Smooth muscle cell (in vitro differentiated cells): Measurements from ENCODE around the gene CUX1. TPM values are rescaled to one million over a fixed set of nuclear protein-coding genes. Genes with fewer than 3 reads are reported as not detected.

Source experiments
- DNase-seq: peaks from one replicate; lab custom pipeline; 2025; ENCODE audit not compliant: unreplicated experiment; lab: John Stamatoyannopoulos, UW
- H2AFZ ChIP-seq: fragments of 200-600 bp; sonication (generic); 2 replicates; pipeline ENCODE4 v1.6.0; 2016; ENCODE audit warnings: antibody characterized with exemption, low read depth, mild to moderate bottlenecking
- H3F3A ChIP-seq: fragments of 200-600 bp; sonication (generic); 2 replicates; pipeline ENCODE4 v1.6.0; 2017; ENCODE audit warnings: antibody characterized with exemption, low read depth
- H3K27ac ChIP-seq: fragments of 200-600 bp; sonication (generic); 2 replicates; pipeline ENCODE4 v1.5.1; 2016; ENCODE audit warnings: low read depth, mild to moderate bottlenecking
- H3K27me3 ChIP-seq: fragments of 200-600 bp; sonication (generic); 2 replicates; pipeline ENCODE4 v1.6.1; 2016; ENCODE audit warnings: low read depth, mild to moderate bottlenecking
- H3K36me3 ChIP-seq: fragments of 200-600 bp; sonication (generic); 2 replicates; pipeline ENCODE4 v1.5.1; 2016; ENCODE audit warnings: low read depth
- H3K4me1 ChIP-seq: fragments of 200-600 bp; sonication (generic); 2 replicates; pipeline ENCODE4 v1.5.1; 2016; ENCODE audit warnings: low read depth
- H3K4me2 ChIP-seq: fragments of 200-600 bp; sonication (generic); 2 replicates; pipeline ENCODE4 v1.6.0; 2016; ENCODE audit warnings: mild to moderate bottlenecking
- H3K4me3 ChIP-seq: fragments of 200-600 bp; sonication (generic); 2 replicates; pipeline ENCODE4 v1.5.1; 2016; ENCODE audit warnings: mild to moderate bottlenecking
- H3K79me2 ChIP-seq: fragments of 200-600 bp; sonication (generic); 2 replicates; pipeline ENCODE4 v1.6.0; 2016; ENCODE audit warnings: low read depth, mild to moderate bottlenecking
- H3K9ac ChIP-seq: fragments of 200-600 bp; sonication (generic); 2 replicates; pipeline ENCODE4 v1.6.0; 2016; ENCODE audit warnings: low read depth
- H3K9me3 ChIP-seq: fragments of 200-600 bp; sonication (generic); replicated peaks from 2 replicates; pipeline ENCODE4 v1.5.1; 2016; ENCODE audit warnings: low read depth
- H4K20me1 ChIP-seq: fragments of 200-600 bp; sonication (generic); 2 replicates; pipeline ENCODE4 v1.6.0; 2016; ENCODE audit warnings: low read depth
- CTCF ChIP-seq: fragments of 200-600 bp; sonication (generic); IDR thresholded peaks from 2 replicates; pipeline ENCODE4 v1.5.1; 2017; ENCODE audit warnings: borderline replicate concordance, mild to moderate bottlenecking, antibody characterized with exemption; ENCODE audit not compliant: insufficient read depth, poor library complexity, severe bottlenecking
- WGBS: methylation state at CpG from one replicate; pipeline ENCODE4 v1.1.7; 2016; ENCODE audit warnings: low lambda C conversion rate; 5-methylcytosine and 5-hydroxymethylcytosine counted together
- polyA plus RNA-seq: library from polyadenylated mRNA; unstranded; fragments of >200 nt; fragmentation: Nextera tagmentation; extraction: Ambion mirVana; gene quantifications from 2 replicates; pipeline ENCODE4 v1.2.1, GENCODE V29; 2016
- total RNA-seq: library from RNA; depleted of rRNA; stranded (reverse); fragments of >200 nt; gene quantifications from 2 replicates; pipeline ENCODE4 v1.2.3, GENCODE V29; 2014

Gene CUX1
- total and polyA plus RNA-seq, 2 experiments from 2014 or later: 56.3 to 78.4 TPM

GRCh38 chr7:101943889-101944600 lies 126.6 kb downstream of the CUX1 start:
- Histone ChIP-seq H3K27me3 (no peaks in the 10 kb centered on the region), H3K9me3 (no peaks in the 10 kb centered on the region), H4K20me1 (peaks cover 92% of the 10 kb centered on the region), H3K36me3 (no peaks in the 10 kb centered on the region), H2AFZ (no peak overlapping the region), H3K27ac (peak overlapping the region; percentile 4), H3K4me1 (peaks cover 28% of the 10 kb centered on the region), H3K9ac (no peak overlapping the region), H3K4me3 (no peak overlapping the region), H3F3A (peaks cover 8% of the 10 kb centered on the region), H3K4me2 (no peak overlapping the region), H3K79me2 (peaks cover 88% of the 10 kb centered on the region)
- 62% methylated on average over 14 of the region's 14 CpGs for WGBS
- no peak for TF ChIP-seq CTCF
- DNase-seq: no peak

GRCh38 chr7:101944611-101945010 lies 127.2 kb downstream of the CUX1 start:
- Histone ChIP-seq H3K4me3 (no peak overlapping the region), H3K27me3 (no peaks in the 10 kb centered on the region), H2AFZ (no peak overlapping the region), H3K9me3 (no peaks in the 10 kb centered on the region), H4K20me1 (peaks cover 86% of the 10 kb centered on the region), H3F3A (peaks cover 9% of the 10 kb centered on the region), H3K4me1 (peaks cover 28% of the 10 kb centered on the region), H3K36me3 (no peaks in the 10 kb centered on the region), H3K4me2 (no peak overlapping the region), H3K9ac (no peak overlapping the region), H3K79me2 (peaks cover 88% of the 10 kb centered on the region), H3K27ac (peak overlapping the region; percentile 4)
- DNase-seq: no peak
- no peak for TF ChIP-seq CTCF
- 84% methylated on average over 10 of the region's 10 CpGs for WGBS

GRCh38 chr7:101945034-101945758 lies 127.8 kb downstream of the CUX1 start:
- H3K27me3 ChIP-seq: no peaks in the 10 kb centered on the region
- H4K20me1 ChIP-seq: peaks cover 83% of the 10 kb centered on the region
- no peak overlapping the region for H3K27ac ChIP-seq
- no peak overlapping the region for H3K9ac ChIP-seq
- H3K4me1 ChIP-seq: peaks cover 31% of the 10 kb centered on the region
- no peak overlapping the region for H3K4me3 ChIP-seq
- 84% methylated on average over 15 of the region's 15 CpGs for WGBS
- no peak overlapping the region for H3K4me2 ChIP-seq
- DNase-seq: no peak
- H3K9me3 ChIP-seq: no peaks in the 10 kb centered on the region
- no peaks in the 10 kb centered on the region for H3K36me3 ChIP-seq
- peaks cover 14% of the 10 kb centered on the region for H3F3A ChIP-seq
- no peak overlapping the region for H2AFZ ChIP-seq
- peaks cover 88% of the 10 kb centered on the region for H3K79me2 ChIP-seq
- no peak for TF ChIP-seq CTCF

GRCh38 chr7:101947899-101948298 lies 130.5 kb downstream of the CUX1 start:
- Histone ChIP-seq H3F3A (peaks cover 22% of the 10 kb centered on the region), H3K4me1 (peaks cover 18% of the 10 kb centered on the region), H3K4me2 (peak overlapping the region; percentile 60), H3K79me2 (peaks cover 91% of the 10 kb centered on the region), H3K27ac (peak overlapping the region; percentile 41), H3K4me3 (no peak overlapping the region), H3K27me3 (no peaks in the 10 kb centered on the region), H4K20me1 (peaks cover 56% of the 10 kb centered on the region), H3K36me3 (no peaks in the 10 kb centered on the region), H3K9ac (peak overlapping the region; percentile 14), H3K9me3 (no peaks in the 10 kb centered on the region), H2AFZ (no peak overlapping the region)
- TF ChIP-seq CTCF: no peak
- DNase-seq: no peak
- WGBS: 38% methylated on average over 10 of the region's 10 CpGs
